ENCODE data around the gene BAG1.

BAG1 gene

DNA sequence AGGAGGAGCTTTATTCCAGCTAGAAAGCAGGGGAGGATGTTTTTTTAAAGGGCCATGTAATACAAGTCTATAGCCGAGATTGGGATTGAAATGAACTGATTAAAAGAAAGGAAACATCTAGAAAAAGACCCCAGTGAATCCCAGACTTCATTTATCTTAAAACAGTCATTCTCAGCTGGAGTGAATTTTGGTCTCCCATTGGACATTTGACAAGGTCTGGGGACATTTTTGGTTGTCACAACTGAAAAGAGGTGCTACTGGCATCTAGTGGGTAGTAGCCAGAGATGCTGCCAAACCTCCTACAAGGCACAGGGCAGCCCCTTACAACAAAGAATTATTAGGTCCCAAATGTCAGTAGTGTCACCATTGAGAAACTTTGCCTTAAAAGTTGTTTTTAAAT, 40.8 kb downstream of the BAG1 start:
- Histone ChIP-seq H3K27ac (ENCODE audit: low read depth, low read length) (no peak overlapping the region), H3K36me3 (ENCODE audit: control insufficient read depth in 5 of 5, insufficient read depth in 5 of 5, low read length in 5 of 5) (no peaks in the 10 kb centered on the region), H3K4me3 (ENCODE audit: low read depth in 1 of 5, low read length in 5 of 5) (no peak overlapping the region), H3K9ac (ENCODE audit: low read length in 5 of 5) (no peak overlapping the region), H3K4me1 (ENCODE audit: control insufficient read depth in 5 of 5, insufficient read depth in 5 of 5, low read length in 5 of 5) (peaks cover 0 to 11% (median 4%) of the 10 kb centered on the region in 5 donors), H3K27me3 (ENCODE audit: control insufficient read depth in 5 of 5, insufficient read depth in 4 of 5, low read length in 5 of 5) (no peaks in the 10 kb centered on the region), H3K9me3 (ENCODE audit: control insufficient read depth in 5 of 5, low read length in 5 of 5) (no peaks in the 10 kb centered on the region)

DNA sequence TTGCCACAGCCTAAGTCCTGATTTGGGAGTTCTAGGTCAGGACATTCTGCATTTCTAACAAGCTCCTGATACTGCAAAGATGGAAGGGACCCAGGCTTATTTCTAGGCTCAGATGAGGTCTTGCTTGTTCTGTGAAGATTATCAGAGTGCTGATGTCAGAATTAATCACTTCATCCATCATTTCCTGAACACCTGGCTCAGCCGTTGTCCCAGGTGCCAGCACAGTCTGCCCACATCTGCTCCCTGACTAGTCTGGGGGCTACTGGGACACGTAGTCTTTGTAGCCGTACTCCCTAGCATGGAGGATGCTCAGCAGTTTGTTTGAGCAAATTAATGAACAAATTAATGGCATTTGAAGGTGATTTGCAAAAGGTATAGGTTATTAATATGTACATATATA, 42.5 kb downstream of the BAG1 start:
- Histone ChIP-seq H3K4me3 (ENCODE audit: low read depth in 1 of 5, low read length in 5 of 5) (no peak overlapping the region), H3K27ac (ENCODE audit: low read depth, low read length) (no peak overlapping the region), H3K9me3 (ENCODE audit: control insufficient read depth in 5 of 5, low read length in 5 of 5) (no peaks in the 10 kb centered on the region), H3K9ac (ENCODE audit: low read length in 5 of 5) (no peak overlapping the region), H3K36me3 (ENCODE audit: control insufficient read depth in 5 of 5, insufficient read depth in 5 of 5, low read length in 5 of 5) (no peaks in the 10 kb centered on the region), H3K27me3 (ENCODE audit: control insufficient read depth in 5 of 5, insufficient read depth in 4 of 5, low read length in 5 of 5) (no peaks in the 10 kb centered on the region), H3K4me1 (ENCODE audit: control insufficient read depth in 5 of 5, insufficient read depth in 5 of 5, low read length in 5 of 5) (peaks cover 0 to 11% (median 4%) of the 10 kb centered on the region in 5 donors)

DNA sequence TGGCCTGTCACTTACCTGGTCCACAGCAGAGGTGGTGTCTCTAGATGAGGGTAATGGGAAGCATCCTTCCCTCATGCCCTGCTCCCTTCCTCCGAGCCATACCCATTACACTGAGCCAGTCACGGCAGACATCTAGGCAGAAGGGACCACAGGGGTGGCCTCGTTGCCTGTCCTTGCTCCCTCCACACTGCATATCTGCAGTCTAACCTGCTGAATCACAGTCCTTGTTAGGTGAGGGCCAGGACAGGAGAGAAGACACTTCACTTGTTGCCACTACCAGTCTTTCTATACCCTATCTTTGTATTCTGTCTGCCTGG, 43.0 kb downstream of the BAG1 start:
- H3K9ac ChIP-seq (ENCODE audit: low read length in 5 of 5), result no peak overlapping the region
- H3K4me1 ChIP-seq (ENCODE audit: control insufficient read depth in 5 of 5, insufficient read depth in 5 of 5, low read length in 5 of 5), result peaks cover 0 to 11% (median 4%) of the 10 kb centered on the region in 5 donors
- no peak overlapping the region for H3K4me3 ChIP-seq (ENCODE audit: low read depth in 1 of 5, low read length in 5 of 5)
- H3K9me3 ChIP-seq (ENCODE audit: control insufficient read depth in 5 of 5, low read length in 5 of 5), result no peaks in the 10 kb centered on the region
- H3K27ac ChIP-seq (ENCODE audit: low read depth, low read length), result no peak overlapping the region
- H3K27me3 ChIP-seq (ENCODE audit: control insufficient read depth in 5 of 5, insufficient read depth in 4 of 5, low read length in 5 of 5), result no peaks in the 10 kb centered on the region
- no peaks in the 10 kb centered on the region for H3K36me3 ChIP-seq (ENCODE audit: control insufficient read depth in 5 of 5, insufficient read depth in 5 of 5, low read length in 5 of 5)

DNA sequence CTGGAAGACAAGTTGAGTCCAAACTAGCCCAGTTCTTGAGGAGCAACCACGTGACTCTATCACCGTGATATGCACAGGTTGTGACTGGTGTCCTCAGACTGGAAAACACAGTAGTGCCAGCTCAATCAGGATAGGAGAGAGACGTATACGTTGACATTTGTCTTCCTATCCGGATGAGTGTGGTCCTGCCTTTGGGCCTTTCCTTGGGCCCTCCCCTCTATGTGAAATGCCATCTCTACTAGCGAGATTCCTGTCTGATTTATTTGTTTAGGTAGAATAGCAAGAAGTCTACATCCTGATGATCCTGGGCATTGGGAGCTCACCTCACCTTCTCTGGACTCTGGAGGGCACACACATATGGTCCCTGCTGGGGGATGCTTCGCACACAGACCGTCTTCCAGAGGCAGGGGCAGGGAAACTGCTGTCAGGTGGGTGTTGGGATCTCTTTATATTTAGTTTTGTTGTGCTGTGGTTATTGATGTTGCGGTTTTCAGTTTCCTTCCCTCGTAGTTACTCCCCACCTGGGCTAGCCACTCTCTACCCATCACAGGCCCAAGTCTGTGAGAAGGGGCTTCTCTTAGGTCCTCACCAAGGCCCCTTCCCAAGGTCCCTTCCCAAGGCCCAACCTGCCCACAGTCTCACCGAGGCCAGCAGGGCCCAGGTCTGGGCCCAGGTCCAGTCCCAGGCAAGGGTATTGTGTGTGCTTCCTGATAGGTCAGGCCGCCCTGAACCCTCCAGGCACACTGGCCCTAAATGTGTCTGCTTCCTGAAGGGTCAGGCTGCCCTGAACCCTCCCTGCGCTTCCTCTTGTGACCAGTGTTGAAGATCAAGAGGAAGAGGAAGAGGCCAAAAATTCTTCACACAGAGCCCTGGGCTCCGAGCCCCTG, 43.6 kb downstream of the BAG1 start:
- no peak overlapping the region for H3K27ac ChIP-seq (ENCODE audit: low read depth, low read length)

GRCh38 chr9:33211695-33212393, 52.7 kb downstream of the BAG1 start:
- H3K36me3 ChIP-seq (ENCODE audit: control insufficient read depth in 5 of 5, insufficient read depth in 5 of 5, low read length in 5 of 5), result no peaks in the 10 kb centered on the region
- H3K9me3 ChIP-seq (ENCODE audit: control insufficient read depth in 5 of 5, low read length in 5 of 5), result no peaks in the 10 kb centered on the region
- H3K27me3 ChIP-seq (ENCODE audit: control insufficient read depth in 5 of 5, insufficient read depth in 4 of 5, low read length in 5 of 5), result no peaks in the 10 kb centered on the region
- H3K4me1 ChIP-seq (ENCODE audit: control insufficient read depth in 5 of 5, insufficient read depth in 5 of 5, low read length in 5 of 5), result peaks cover 0 to 11% (median 0%) of the 10 kb centered on the region in 5 donors
- H3K9ac ChIP-seq (ENCODE audit: low read length in 5 of 5), result no peak overlapping the region
- H3K4me3 ChIP-seq (ENCODE audit: low read depth in 1 of 5, low read length in 5 of 5), result no peak overlapping the region
- no peak overlapping the region for H3K27ac ChIP-seq (ENCODE audit: low read depth, low read length)

More for the DNA sequence above, 43.6 kb downstream of the BAG1 start:
- no peaks in the 10 kb centered on the region for H3K36me3 ChIP-seq (ENCODE audit: control insufficient read depth in 5 of 5, insufficient read depth in 5 of 5, low read length in 5 of 5)
- H3K4me3 ChIP-seq (ENCODE audit: low read depth in 1 of 5, low read length in 5 of 5), result no peak overlapping the region
- peaks cover 0 to 11% (median 4%) of the 10 kb centered on the region in 5 donors for H3K4me1 ChIP-seq (ENCODE audit: control insufficient read depth in 5 of 5, insufficient read depth in 5 of 5, low read length in 5 of 5)
- H3K9me3 ChIP-seq (ENCODE audit: control insufficient read depth in 5 of 5, low read length in 5 of 5), result no peaks in the 10 kb centered on the region
- no peaks in the 10 kb centered on the region for H3K27me3 ChIP-seq (ENCODE audit: control insufficient read depth in 5 of 5, insufficient read depth in 4 of 5, low read length in 5 of 5)
- H3K9ac ChIP-seq (ENCODE audit: low read length in 5 of 5), result no peak overlapping the region

- H3K9ac ChIP-seq (ENCODE audit: low read length in 5 of 5), result no peak overlapping the region
- H3K27me3 ChIP-seq (ENCODE audit: control insufficient read depth in 5 of 5, insufficient read depth in 4 of 5, low read length in 5 of 5), result no peaks in the 10 kb centered on the region
- no peak overlapping the region for H3K27ac ChIP-seq (ENCODE audit: low read depth, low read length)
- no peaks in the 10 kb centered on the region for H3K36me3 ChIP-seq (ENCODE audit: control insufficient read depth in 5 of 5, insufficient read depth in 5 of 5, low read length in 5 of 5)
- H3K9me3 ChIP-seq (ENCODE audit: control insufficient read depth in 5 of 5, low read length in 5 of 5), result no peaks in the 10 kb centered on the region
- no peak overlapping the region for H3K4me3 ChIP-seq (ENCODE audit: low read depth in 1 of 5, low read length in 5 of 5)
- H3K4me1 ChIP-seq (ENCODE audit: control insufficient read depth in 5 of 5, insufficient read depth in 5 of 5, low read length in 5 of 5), result peaks cover 0 to 11% (median 0%) of the 10 kb centered on the region in 5 donors
These were observed 54.3 kb downstream of the BAG1 start for GRCh38 chr9:33210006-33210715.

DNA sequence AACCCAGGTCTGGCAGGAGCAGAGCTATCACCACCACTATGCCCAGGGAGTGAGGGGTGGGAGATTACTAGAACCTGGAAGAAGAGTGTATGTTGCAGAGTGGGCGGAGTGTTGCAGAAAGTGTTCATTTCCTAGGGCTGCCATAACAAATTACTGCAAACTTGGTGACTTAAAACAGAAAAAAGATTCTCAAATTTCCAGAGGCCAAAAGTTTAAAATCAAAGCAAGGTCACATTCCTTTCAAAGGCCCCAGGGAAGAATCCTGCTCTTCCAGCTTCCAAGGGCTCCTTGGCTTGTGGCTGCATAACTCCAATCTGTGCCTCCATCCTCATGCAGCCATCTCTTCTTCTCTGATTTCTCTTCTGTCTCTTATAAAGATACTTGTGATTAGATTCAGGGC, 55.1 kb downstream of the BAG1 start:
- Histone ChIP-seq H3K27ac (ENCODE audit: low read depth, low read length) (no peak overlapping the region), H3K9ac (ENCODE audit: low read length in 5 of 5) (no peak overlapping the region), H3K9me3 (ENCODE audit: control insufficient read depth in 5 of 5, low read length in 5 of 5) (no peaks in the 10 kb centered on the region), H3K4me1 (ENCODE audit: control insufficient read depth in 5 of 5, insufficient read depth in 5 of 5, low read length in 5 of 5) (peaks cover 0 to 11% (median 0%) of the 10 kb centered on the region in 5 donors), H3K27me3 (ENCODE audit: control insufficient read depth in 5 of 5, insufficient read depth in 4 of 5, low read length in 5 of 5) (no peaks in the 10 kb centered on the region), H3K36me3 (ENCODE audit: control insufficient read depth in 5 of 5, insufficient read depth in 5 of 5, low read length in 5 of 5) (no peaks in the 10 kb centered on the region), H3K4me3 (ENCODE audit: low read depth in 1 of 5, low read length in 5 of 5) (no peak overlapping the region)

DNA sequence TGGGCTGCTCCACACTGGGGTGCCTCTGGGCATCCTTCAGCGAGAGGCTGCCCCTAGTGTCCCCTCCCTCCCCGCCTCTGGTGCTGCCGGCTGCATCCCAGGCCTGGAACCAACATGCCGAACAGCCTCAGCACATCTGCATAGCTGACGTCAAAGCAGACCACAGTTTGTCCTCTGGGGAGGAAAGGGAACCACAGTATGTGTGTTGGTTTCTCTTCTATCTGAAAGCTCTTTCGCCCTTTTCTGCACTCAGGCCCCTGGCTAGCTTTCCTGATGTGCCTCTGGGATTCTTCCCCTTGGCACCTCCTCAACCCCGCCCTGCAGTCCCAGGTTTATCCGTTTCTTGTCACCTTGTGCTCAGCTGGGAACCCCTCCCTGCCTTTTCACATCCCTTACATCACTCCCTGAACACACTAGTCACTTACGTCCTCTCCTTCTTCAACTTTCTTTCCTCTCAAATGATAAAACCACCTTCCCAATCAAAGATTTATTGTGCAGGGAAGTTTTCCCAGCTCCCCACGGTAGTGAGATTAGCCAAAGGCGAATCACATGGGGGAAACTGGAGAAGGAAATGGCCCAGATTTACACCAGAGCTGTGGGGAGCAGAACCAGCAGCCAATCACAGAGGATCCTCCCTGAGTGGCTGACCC, 61.8 kb downstream of the BAG1 start:
- H3K4me1 ChIP-seq (ENCODE audit: control insufficient read depth in 5 of 5, insufficient read depth in 5 of 5, low read length in 5 of 5), result peaks cover 0 to 23% (median 16%) of the 10 kb centered on the region in 5 donors
- H3K36me3 ChIP-seq (ENCODE audit: control insufficient read depth in 5 of 5, insufficient read depth in 5 of 5, low read length in 5 of 5), result no peaks in the 10 kb centered on the region
- no peak overlapping the region for H3K27ac ChIP-seq (ENCODE audit: low read depth, low read length)
- H3K4me3 ChIP-seq (ENCODE audit: low read depth in 1 of 5, low read length in 5 of 5), result peak overlapping the region in 1 of 5 donors; percentile 21
- no peaks in the 10 kb centered on the region for H3K27me3 ChIP-seq (ENCODE audit: control insufficient read depth in 5 of 5, insufficient read depth in 4 of 5, low read length in 5 of 5)
- H3K9me3 ChIP-seq (ENCODE audit: control insufficient read depth in 5 of 5, low read length in 5 of 5), result no peaks in the 10 kb centered on the region
- H3K9ac ChIP-seq (ENCODE audit: low read length in 5 of 5), result no peak overlapping the region
